ENCODE results near the gene FBXL7.

FBXL7 gene

DNA sequence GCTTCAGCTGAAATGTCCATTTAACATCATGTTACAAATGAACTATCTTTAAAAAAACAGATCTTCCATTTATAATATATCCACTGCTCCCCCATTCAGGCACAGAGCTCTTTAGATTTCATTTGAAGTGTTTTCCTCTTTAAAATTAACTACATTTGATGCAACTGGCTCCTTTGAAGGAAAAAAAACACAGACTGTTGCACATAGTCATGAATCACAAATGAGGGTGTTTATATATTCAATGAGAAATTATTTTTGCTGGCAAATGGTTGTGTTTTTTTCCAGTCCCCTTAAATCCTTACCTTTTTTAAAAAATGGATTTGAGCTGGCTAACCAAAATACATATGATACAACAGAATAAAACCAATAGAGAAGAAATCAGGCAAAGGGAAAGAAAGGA, 240.4 kb downstream of the FBXL7 start:
- no peak overlapping the region for H3K27ac ChIP-seq (ENCODE audit: low read depth, low read length)
- no peak overlapping the region for H3K4me2 ChIP-seq (ENCODE audit: low read length)
- H4K20me1 ChIP-seq (ENCODE audit: control insufficient read depth, insufficient read depth, low read depth, low read length) = no peaks in the 10 kb centered on the region
- no peaks in the 10 kb centered on the region for H3K36me3 ChIP-seq (ENCODE audit: control insufficient read depth, low read length)
- no peaks in the 10 kb centered on the region for H3K79me2 ChIP-seq (ENCODE audit: control insufficient read depth, low read length)
- no peaks in the 10 kb centered on the region for H3K4me1 ChIP-seq (ENCODE audit: control insufficient read depth, low read length)
- TF ChIP-seq, protein P1, sequence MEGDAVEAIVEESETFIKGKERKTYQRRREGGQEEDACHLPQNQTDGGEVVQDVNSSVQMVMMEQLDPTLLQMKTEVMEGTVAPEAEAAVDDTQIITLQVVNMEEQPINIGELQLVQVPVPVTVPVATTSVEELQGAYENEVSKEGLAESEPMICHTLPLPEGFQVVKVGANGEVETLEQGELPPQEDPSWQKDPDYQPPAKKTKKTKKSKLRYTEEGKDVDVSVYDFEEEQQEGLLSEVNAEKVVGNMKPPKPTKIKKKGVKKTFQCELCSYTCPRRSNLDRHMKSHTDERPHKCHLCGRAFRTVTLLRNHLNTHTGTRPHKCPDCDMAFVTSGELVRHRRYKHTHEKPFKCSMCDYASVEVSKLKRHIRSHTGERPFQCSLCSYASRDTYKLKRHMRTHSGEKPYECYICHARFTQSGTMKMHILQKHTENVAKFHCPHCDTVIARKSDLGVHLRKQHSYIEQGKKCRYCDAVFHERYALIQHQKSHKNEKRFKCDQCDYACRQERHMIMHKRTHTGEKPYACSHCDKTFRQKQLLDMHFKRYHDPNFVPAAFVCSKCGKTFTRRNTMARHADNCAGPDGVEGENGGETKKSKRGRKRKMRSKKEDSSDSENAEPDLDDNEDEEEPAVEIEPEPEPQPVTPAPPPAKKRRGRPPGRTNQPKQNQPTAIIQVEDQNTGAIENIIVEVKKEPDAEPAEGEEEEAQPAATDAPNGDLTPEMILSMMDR (IDR thresholded peaks at IDR 0.05; ENCODE audit: low read depth, low read length, poor library complexity, severe bottlenecking) = no peak
- no peak for TF ChIP-seq EZH2phosphoT487 (IDR thresholded peaks at IDR 0.05; ENCODE audit: borderline replicate concordance, low read length)
- no peak overlapping the region for H3K4me3 ChIP-seq (ENCODE audit: low read length)
- no peaks in the 10 kb centered on the region for H3F3A ChIP-seq (ENCODE audit: control insufficient read depth, insufficient read depth)
- H3K27me3 ChIP-seq (ENCODE audit: control insufficient read depth, low read length) = no peaks in the 10 kb centered on the region
- H3K9me2 ChIP-seq (replicated peaks; ENCODE audit: control insufficient read depth, low read length) = no peaks in the 10 kb centered on the region
- no peaks in the 10 kb centered on the region for H3K9me3 ChIP-seq (ENCODE audit: control insufficient read depth, insufficient read depth, low read length)

DNA sequence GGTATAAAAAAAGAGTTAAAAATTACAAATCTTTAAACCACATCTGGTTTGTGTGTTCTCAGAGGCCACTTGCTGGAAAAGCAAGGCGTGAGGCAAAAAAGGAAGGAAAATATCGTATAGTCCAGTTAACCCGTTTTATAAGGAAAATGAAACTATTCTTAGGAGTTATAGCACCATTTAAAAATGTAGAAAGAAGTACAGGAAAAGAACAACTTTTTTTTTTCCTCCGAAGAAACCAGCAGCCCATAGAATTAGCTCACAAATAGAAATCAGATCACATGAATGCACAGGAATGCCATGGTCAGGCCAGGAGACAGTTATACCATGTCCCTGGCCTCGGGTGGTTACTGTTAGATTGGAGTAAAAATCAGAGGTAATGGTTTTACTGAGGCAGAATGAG, 241.6 kb downstream of the FBXL7 start:
- H4K20me1 ChIP-seq (ENCODE audit: control insufficient read depth, insufficient read depth, low read depth, low read length) = no peaks in the 10 kb centered on the region
- no peaks in the 10 kb centered on the region for H3K36me3 ChIP-seq (ENCODE audit: control insufficient read depth, low read length)
- H3K9me3 ChIP-seq (ENCODE audit: control insufficient read depth, insufficient read depth, low read length) = no peaks in the 10 kb centered on the region
- no peaks in the 10 kb centered on the region for H3K79me2 ChIP-seq (ENCODE audit: control insufficient read depth, low read length)
- H3K27ac ChIP-seq (ENCODE audit: low read depth, low read length) = no peak overlapping the region
- H3K4me2 ChIP-seq (ENCODE audit: low read length) = no peak overlapping the region
- no peaks in the 10 kb centered on the region for H3K27me3 ChIP-seq (ENCODE audit: control insufficient read depth, low read length)
- H3K4me1 ChIP-seq (ENCODE audit: control insufficient read depth, low read length) = no peaks in the 10 kb centered on the region
- TF ChIP-seq, protein P1 (IDR thresholded peaks at IDR 0.05; ENCODE audit: low read depth, low read length, poor library complexity, severe bottlenecking) = no peak
- no peak for TF ChIP-seq EZH2phosphoT487 (IDR thresholded peaks at IDR 0.05; ENCODE audit: borderline replicate concordance, low read length)
- H3K9me2 ChIP-seq (replicated peaks; ENCODE audit: control insufficient read depth, low read length) = no peaks in the 10 kb centered on the region
- H3F3A ChIP-seq (ENCODE audit: control insufficient read depth, insufficient read depth) = no peaks in the 10 kb centered on the region
- H3K4me3 ChIP-seq (ENCODE audit: low read length) = no peak overlapping the region

DNA sequence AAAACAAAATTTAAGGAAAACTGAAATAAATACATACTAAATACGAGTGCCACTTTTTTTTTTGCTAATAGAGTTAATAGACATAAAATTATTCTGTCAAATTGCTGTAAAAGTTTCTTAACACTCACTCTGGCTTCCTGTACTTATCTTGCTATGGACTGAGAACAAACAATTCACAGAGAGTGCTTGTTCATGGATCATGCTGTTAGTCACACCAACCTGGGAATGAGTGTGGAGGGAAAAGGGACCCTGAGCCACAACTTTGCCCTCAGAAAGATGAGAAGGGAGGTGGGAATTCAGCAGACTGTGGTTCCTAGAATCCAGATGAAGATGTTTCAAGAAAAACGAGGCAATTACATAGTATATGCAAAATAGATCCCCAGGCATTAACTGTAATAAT, 246.9 kb downstream of the FBXL7 start:
- H3K9me2 ChIP-seq (replicated peaks; ENCODE audit: control insufficient read depth, low read length) = no peaks in the 10 kb centered on the region
- no peak overlapping the region for H3K4me2 ChIP-seq (ENCODE audit: low read length)
- no peaks in the 10 kb centered on the region for H3K4me1 ChIP-seq (ENCODE audit: control insufficient read depth, low read length)
- no peaks in the 10 kb centered on the region for H3K36me3 ChIP-seq (ENCODE audit: control insufficient read depth, low read length)
- no peaks in the 10 kb centered on the region for H3K79me2 ChIP-seq (ENCODE audit: control insufficient read depth, low read length)
- H3K9me3 ChIP-seq (ENCODE audit: control insufficient read depth, insufficient read depth, low read length) = no peaks in the 10 kb centered on the region
- no peaks in the 10 kb centered on the region for H3F3A ChIP-seq (ENCODE audit: control insufficient read depth, insufficient read depth)
- TF ChIP-seq, protein P1 (IDR thresholded peaks at IDR 0.05; ENCODE audit: low read depth, low read length, poor library complexity, severe bottlenecking) = no peak
- no peak for TF ChIP-seq EZH2phosphoT487 (IDR thresholded peaks at IDR 0.05; ENCODE audit: borderline replicate concordance, low read length)
- H3K27me3 ChIP-seq (ENCODE audit: control insufficient read depth, low read length) = no peaks in the 10 kb centered on the region
- no peaks in the 10 kb centered on the region for H4K20me1 ChIP-seq (ENCODE audit: control insufficient read depth, insufficient read depth, low read depth, low read length)
- H3K4me3 ChIP-seq (ENCODE audit: low read length) = no peak overlapping the region
- H3K27ac ChIP-seq (ENCODE audit: low read depth, low read length) = no peak overlapping the region

DNA sequence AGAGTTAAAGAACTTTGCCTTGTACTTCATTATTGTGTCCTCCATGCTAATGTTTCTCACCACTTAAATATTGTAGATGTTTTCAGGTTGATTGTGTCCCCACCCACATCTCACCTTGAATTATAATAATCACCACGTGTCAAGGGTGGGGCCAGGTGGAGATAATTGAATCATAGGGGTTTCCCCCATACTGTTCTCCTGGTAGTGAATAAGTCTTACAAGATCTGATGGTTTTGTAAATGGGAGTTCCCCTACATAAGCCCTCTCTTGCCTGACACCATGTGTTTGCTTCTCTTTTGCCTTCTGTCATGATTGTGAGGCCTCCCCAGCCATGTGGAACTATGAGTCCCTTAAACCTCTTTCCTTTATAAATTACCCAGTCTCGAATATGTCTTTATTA, 248.3 kb downstream of the FBXL7 start:
- Histone ChIP-seq H3F3A (ENCODE audit: control insufficient read depth, insufficient read depth) (no peaks in the 10 kb centered on the region), H3K4me3 (ENCODE audit: low read length) (no peak overlapping the region), H3K4me1 (ENCODE audit: control insufficient read depth, low read length) (no peaks in the 10 kb centered on the region), H4K20me1 (ENCODE audit: control insufficient read depth, insufficient read depth, low read depth, low read length) (no peaks in the 10 kb centered on the region), H3K9me3 (ENCODE audit: control insufficient read depth, insufficient read depth, low read length) (no peaks in the 10 kb centered on the region), H3K36me3 (ENCODE audit: control insufficient read depth, low read length) (no peaks in the 10 kb centered on the region), H3K27ac (ENCODE audit: low read depth, low read length) (no peak overlapping the region), H3K9me2 (replicated peaks; ENCODE audit: control insufficient read depth, low read length) (no peaks in the 10 kb centered on the region), H3K4me2 (ENCODE audit: low read length) (no peak overlapping the region), H3K79me2 (ENCODE audit: control insufficient read depth, low read length) (no peaks in the 10 kb centered on the region), H3K27me3 (ENCODE audit: control insufficient read depth, low read length) (no peaks in the 10 kb centered on the region)
- TF ChIP-seq, protein P1 (IDR thresholded peaks at IDR 0.05; ENCODE audit: low read depth, low read length, poor library complexity, severe bottlenecking) = no peak
